ENCODE data around the gene SELPLG.
"Not testable (repeated sequence)": the region's sequence is repeated elsewhere in the genome, so short reads cannot be mapped to it uniquely, and the experiment has no call there.

The SELPLG gene

DNA sequence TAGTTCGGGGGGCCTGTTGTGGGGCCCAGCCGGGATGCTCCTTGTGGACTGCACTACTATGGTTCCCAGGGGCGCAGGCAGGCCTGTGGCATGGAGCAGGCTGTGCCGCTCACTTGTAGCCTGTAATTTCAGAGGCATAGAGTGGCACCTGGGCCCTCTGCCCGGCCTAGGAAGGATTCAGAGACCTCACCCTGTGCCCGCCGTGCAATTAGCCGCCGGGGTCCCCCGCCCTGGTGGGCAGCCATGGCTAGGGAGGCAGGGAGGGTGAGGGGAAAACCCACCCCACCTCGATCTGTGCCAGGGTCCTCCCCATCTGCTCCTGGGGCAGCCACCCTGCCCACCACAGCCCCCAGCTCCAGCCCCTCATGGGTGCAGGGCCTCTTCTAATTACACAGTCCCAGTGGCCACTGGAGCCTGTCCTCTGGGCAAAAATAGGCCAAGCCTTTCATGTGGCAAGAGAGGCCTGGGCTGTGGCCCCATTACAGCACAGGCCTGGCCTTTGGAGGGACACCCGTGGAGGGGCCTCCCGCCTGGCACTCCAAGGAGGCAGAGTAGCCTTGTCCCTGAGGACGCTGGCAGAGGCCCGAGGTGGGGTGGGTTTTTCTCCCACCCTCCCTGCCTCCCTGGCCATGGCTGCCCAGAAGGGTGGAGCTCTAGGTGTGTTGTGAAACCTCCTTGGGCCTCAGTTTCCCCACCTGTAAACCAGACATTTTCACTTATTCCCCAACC, 30.6 kb downstream of the SELPLG start:
- DNase-seq = no peak

DNA sequence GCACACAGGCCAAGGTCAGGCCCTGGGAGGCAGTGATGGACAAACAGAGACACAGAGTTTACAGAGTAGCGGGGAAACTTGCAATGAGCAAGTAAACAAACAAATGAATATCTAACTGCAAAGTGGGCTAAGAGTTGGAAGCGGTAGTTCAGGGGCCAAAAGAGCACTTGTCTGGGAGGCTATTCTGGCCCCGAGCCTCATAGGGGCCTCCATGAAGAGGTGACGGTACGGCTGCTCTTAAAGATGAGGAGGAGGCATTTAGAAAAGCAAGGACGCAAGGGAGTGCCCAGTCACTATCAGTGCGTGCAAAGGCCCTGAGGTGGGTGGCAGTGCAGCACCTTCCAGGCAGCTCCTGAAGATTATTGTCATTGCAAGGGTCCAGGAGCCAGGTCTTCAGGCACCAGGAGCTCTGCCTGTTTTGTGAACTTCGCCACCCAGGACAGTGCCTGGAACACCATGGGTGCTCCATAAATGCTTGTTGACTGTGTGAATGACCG, 31.4 kb downstream of the SELPLG start:
- DNase-seq = no peak

DNA sequence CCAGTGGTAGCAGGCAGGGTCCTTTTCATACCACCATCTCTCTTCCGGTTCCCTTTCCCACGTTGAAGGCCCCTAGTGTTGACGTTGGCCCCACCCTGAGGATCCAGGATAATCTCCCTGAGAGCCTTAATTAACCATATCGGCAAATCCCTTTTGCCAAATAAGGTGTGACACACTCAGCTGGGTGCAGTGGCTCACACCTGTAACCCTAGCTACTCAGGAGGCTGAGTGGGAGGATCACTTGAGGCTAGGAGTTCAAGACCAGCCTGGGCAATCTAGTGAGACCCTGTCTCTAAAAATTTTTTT, 33.0 kb downstream of the SELPLG start:
- no peak for DNase-seq

GRCh38 chr12:108599948-108600701, 33.6 kb downstream of the SELPLG start:
- DNase-seq = no peak

DNA sequence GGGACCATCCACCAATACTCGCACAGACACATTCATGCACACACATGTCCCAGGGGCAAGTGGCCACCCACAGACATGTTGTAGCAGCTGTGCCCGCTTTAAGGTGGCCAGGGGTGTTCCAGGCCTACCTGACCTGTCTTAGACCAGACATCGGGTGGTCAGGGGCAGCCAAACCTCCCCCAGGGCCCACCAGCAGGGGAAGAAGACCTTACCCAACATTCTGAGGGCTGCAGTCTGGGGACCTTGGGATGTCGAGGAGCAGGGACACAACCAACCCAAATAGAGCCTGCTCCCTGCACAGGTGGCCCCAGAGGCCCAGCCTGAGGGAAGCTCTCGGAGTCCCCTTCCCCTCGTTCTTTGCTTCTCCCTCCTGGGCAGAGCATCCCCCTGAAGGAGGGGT, 34.2 kb downstream of the SELPLG start:
- DNase-seq = no peak

DNA sequence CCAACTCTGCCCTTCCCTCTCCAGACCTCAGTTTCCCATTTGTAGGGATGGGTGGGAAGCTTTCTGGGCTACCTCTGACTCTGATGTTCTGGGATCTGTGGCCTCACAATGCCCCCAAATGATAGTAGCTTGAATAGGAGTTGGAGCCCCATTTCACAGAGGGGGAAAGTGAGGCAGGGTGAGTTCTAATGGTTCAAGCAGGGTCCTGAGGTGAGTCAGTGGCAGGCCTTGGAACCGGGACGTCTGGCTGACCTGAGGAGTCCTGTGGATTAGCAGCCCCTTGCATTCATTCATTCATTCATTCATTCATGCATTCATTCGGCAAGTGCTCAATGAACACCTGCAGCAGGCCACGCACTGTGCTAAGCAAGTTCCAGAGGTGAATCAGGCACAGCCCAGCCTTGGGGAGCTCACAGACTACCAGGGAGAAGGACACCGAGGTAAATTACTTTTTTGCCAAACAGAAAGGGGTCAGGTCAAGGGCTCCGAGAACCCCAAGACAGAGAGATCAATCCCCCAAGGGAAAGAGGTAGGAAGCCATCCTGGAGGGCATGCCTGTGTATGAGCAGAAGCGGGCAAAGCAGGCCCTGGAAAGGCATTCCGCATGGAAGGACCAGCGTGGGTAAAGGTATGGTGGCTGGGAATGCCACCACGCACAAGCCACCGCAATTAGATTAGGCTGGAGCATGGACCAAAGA, 35.0 kb downstream of the SELPLG start:
- no peak for DNase-seq

DNA sequence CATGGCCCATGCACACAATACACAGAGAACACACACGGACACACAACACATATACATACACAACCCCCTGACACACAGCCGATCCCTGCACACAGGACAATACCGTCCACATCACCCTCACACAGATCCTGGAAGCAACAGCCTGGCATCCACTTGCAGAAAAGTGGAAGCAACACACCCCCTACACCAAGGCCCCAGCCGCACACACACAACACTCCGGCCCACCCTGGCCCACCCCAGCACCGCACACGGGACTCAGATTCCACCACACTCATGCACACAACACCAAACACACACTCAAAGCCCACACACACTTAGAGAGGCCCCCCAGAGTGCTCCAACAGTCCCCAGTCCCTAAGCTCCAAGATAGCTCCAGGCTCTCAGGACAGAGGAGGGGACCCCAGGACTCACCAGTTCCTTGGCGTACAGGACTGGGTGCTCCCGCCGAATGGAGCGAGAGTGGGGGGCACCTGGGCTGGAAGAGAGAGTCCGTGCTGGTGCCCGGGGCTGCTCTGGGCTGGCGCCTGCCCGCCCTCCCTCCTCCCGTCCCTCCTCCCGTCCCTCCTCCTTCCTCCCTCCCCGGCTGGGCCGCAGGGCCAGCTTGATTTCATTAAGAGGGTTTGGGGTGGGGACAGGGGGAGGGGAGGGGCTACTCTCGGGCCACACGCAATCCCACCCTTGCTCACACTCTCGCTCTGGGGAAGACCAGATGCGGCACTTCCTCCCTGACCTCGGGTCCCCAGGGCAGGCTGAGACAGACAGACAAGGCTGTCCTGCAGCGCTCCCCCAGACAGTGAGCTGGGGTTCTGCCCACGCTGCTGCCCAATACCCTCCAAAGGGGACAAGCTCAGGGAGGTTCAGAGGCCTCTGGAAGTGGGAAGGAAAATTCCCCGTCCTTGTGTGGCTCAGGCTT, 35.9 kb downstream of the SELPLG start, which contains the start of gene TMEM119:
TMEM119 (minus strand) TSS at position 526 of the 913 bp plus-strand sequence. CDS start 5,701 bp downstream, outside the sequence.
- no peak for DNase-seq

- no peak for DNase-seq
These were observed 36.7 kb downstream of the SELPLG start for GRCh38 chr12:108596854-108597558.

DNA sequence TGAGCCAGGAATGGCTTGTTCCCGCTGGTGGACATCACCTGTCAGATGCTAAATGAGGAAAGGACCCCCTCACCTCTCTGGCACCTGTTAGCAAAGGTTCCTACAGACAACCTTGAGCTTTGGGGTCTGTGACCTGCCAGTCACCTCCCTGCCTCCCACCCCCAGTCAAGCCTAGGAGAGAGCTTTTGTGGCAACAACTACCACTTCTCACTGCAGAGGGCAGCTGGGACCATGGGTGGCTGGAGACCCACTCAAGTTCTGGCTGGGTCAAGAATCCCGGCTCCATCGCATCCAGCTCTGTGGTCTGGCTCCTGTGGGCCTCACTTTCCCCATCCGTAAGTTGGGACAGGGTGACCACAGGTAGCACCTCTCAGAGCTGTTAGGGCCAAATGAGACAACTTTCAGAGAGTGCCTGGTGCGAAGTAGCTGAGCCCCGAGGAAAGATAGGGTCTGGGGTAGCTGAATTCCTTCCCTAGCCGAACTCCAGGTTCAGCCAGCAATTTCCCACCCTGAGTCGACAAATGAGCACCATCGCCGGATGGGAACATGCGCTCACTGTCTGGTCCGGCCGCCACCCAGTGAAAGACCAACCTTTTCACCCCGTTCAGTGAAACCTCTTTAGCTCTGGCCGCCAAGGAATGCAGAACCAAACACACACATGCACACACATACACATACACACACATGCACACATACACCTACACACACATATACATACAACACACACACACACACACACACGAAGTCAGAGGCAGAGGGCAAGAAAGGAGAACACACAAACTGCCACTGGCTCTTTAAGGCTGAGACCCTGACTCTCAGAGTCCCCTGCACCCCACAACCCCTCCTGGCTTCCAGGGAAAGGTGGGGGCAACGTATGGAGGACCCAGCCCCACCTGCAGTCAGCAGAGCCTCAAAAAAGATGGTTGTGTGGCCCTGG, 37.7 kb downstream of the SELPLG start:
- DNase-seq = no peak

DNA sequence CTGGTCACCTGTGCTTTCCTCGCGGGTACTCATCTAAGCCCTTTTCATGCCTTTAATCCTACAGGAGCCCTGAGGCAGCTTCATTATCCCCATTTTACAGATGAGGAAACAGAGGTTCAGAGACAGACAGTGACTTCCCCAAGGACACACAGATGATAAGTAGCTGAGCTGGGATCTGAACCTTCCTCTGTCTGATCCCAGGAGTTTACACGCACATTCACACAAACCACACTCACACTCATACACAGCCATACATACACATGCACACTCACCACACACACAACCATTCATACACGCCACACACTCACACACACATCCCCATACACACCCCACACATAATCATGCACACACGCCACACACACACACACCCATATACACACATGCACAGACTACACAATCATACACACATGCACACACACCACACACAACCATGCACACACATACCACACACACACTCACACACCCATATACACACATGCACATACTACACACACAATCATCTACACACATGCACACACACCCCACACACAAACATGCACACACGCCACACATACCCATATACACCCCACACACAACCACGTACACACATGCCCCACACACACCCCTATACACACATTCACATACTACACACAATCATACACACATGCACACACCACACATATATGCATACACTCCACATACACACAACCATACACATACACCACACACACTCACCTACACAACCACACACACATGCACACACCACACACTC, 38.6 kb downstream of the SELPLG start:
- no peak for DNase-seq

DNA sequence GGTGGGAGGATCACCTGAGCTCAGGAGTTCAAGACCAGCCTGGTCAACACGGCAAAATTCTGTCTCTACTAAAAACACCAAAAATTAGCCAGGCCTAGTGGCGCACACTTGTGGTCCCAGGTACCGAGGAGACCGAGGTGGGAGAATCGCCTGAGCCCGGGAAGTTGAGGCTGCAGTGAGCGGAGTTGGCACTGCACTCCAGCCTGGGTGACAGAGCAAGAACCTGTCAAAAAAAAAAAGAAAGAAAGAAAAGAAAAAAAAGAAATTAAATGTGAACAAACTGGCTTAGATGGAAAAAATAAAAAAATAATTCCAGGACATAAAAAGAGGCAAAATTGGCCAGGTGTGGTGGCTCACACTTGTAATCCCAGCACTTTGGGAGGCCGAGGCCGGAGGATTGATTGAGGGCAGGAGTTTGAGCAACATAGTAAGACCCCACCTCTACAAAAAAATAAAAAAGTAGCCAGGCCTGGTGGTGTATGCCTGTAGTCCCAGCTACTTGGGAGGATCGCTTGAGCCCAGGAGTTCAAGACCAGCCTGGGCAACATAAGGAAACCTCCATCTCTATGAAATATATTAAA, 39.3 kb downstream of the SELPLG start:
- DNase-seq = no peak

DNA sequence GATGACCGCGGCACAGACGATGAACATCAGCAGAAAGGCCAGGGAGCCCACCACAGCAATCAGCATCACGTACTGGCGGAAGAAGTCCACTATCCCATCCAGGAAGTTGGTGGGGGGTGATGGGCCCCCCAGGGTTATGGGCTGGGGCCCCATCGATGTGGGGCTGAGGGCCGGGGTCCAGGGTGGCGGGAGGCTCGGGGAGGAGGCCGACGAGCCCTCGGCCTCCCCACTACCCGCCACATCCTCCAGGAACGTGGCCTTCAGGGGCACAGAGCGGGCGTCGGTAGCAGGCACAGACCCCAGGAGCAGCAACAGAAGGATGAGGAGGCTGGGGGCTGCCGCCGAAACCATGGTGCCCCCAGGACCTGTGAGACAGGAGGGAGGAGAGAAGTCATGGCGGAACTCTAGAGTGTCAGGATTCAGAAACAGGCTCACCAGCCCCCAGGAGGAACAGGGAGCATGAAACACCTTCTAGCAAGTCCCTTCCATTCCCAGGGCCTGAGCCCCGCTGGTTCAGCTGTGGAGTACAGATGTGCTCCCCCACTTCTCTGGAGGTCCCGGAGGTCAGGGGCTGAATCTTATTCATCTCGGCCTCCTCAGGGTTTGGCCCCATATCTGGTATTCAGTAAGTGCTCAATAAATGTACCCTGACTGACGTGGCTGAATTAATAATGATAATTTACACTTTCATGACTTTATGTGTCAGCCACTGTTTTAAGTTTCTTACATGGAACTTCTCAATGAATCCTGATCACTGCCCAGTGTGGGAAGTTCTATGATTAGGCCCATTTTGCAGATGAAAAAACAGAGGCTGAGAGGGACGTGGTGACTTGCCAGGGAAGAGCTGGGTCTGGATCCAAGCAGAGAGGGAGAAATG, 41.4 kb downstream of the SELPLG start:
- no peak for DNase-seq

DNA sequence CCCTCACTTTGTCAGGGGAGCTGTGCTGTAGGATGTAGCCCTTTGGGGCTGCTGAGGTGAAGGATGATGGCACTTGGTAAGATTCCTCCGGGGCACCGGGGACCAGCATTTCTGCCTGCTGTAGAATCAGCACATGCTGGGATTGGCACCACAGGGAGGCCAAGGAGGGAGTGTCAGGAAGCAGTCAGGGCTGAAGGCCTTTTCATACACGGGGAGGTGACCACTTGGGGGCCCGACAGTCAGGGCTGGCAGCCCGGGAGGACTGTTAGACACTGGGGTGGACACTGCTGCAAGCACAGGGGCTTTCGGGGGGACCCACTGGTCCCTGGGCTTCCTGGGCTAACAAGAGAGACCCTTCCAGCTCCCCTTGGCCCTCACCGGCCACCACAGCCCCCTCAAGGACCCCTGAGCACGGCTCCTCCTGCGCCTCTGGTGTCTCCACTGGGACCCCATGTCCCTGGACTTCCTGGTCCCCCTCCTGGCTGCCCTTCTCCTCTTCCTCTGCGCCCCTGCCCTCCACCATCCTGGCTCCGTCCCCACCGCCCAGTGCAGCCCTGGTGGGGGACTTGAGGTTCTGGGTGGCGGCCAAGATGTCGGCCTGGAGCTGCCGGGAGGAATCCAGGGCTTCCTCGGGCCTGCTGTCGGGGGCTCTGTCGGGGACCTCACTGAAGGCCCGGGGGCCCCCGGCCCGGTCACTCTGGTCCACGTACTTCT, 42.3 kb downstream of the SELPLG start:
- DNase-seq = no peak

DNA sequence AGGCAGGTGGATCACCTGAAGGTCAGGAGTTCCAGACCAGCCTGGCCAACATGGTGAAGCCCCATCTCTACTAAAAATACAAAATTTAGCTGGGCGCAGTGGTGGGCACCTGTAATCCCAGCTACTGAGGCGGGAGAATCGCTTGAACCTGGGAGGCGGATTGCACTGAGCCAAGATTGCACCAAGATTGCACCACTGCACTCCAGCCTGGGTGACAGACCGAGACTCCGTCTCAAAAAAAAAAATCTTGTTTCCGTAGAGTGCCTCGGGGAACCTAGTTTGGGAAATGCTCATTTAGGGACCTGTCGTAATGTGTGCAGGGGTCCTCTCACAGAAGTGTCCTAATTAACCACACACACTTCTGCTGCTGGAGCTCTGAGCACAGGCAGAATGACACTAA, 43.2 kb downstream of the SELPLG start:
- not testable (repeated sequence) for DNase-seq

DNA sequence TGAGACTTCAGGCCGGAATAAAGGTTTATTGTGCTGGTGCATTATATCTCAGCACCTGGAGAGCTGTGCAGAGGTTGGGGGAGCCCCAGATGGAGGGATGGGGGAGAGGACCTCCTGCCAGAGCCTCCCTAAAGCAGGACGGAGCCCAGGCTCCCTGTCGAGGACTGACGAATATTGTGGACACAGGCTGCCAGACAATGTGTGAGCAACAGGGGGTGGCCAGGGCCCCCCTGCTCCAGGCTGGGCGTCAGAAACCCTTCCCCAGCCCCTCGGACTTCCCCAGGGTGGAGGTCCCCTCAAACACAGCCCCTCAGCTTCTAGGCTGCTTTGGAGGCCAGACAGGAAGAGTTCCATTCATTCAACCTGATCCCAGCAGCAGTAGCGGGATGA, 43.9 kb downstream of the SELPLG start:
- no peak for DNase-seq

GRCh38 chr12:108589028-108589839, 44.5 kb downstream of the SELPLG start:
- no peak for DNase-seq

DNA sequence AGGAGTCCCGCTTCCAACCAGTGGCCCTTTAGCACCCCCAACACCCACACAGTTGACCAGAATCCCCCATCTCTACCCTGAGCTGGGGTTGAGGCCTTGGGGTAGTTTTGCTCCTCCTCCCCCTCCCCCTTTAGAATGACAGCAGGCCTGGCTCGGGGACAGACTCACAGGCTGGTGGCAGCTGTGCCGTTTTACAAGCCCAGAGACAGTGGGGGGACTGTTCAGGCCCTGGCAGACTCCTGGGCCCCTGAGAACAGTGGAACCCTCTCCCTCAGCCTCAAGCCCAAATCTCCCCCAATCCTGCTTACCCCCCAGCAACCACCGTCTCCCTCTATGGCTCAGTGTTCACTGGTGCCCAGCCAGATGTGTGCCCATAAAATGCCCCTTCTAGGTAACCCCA, 45.9 kb downstream of the SELPLG start:
- no peak for DNase-seq

Measured in CD4-positive, alpha-beta T cell treated with Interleukin-4 for 4 hours (primary cell).